Lower leg skin (tissue), 3 donors: ENCODE results near the gene PEX10.

Source experiments
- POLR2A ChIP-seq, 2 donors: fragments of 450-650 bp; IDR thresholded peaks; one replicate each; pipeline ENCODE4 v1.6.1; 2016 to 2017; ENCODE audit warnings: antibody characterized with exemption in 2 of 2, mild to moderate bottlenecking in 1 of 2, moderate library complexity in 1 of 2
- TF ChIP-seq, protein P1 (sequence below), 3 donors: fragments of 450-650 bp; IDR thresholded peaks; one replicate each; pipeline ENCODE4 v1.5.1; 2016; ENCODE audit warnings: antibody characterized with exemption in 3 of 3, mild to moderate bottlenecking in 3 of 3, moderate library complexity in 2 of 3

GRCh38 chr1:2381741-2382620 lies 30.4 kb downstream of the PEX10 start:
- no peak for TF ChIP-seq POLR2A (IDR thresholded peaks at IDR 0.05)
- TF ChIP-seq, protein P1, sequence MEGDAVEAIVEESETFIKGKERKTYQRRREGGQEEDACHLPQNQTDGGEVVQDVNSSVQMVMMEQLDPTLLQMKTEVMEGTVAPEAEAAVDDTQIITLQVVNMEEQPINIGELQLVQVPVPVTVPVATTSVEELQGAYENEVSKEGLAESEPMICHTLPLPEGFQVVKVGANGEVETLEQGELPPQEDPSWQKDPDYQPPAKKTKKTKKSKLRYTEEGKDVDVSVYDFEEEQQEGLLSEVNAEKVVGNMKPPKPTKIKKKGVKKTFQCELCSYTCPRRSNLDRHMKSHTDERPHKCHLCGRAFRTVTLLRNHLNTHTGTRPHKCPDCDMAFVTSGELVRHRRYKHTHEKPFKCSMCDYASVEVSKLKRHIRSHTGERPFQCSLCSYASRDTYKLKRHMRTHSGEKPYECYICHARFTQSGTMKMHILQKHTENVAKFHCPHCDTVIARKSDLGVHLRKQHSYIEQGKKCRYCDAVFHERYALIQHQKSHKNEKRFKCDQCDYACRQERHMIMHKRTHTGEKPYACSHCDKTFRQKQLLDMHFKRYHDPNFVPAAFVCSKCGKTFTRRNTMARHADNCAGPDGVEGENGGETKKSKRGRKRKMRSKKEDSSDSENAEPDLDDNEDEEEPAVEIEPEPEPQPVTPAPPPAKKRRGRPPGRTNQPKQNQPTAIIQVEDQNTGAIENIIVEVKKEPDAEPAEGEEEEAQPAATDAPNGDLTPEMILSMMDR (IDR thresholded peaks at IDR 0.05), result peak in 1 of 3 donors; percentile 83
